Right lobe of liver (tissue), 6 donors: Measurements from ENCODE around the gene FBXO36. TPM values are rescaled to one million over a fixed set of nuclear protein-coding genes. Genes with fewer than 3 reads are reported as not detected.

Experiments
- ATAC-seq, 4 donors: fragments of 200-7000 bp; cut with Tn5 transposase; one replicate each; pipeline ENCODE4 v1.9.1; 2020; ENCODE audit warnings: mild to moderate bottlenecking in 4 of 4, moderate library complexity in 4 of 4
- DNase-seq, 3 donors: peaks; one replicate each; pipeline ENCODE4 v3.0.0-alpha.2; 2020
- H3K27ac ChIP-seq, 3 donors: fragments of 200-600 bp; one replicate each; pipeline ENCODE4 v1.8.0; 2022
- H3K27me3 ChIP-seq, 2 donors: fragments of 200-600 bp; one replicate each; pipeline ENCODE4 v1.8.0; 2022
- H3K36me3 ChIP-seq, 4 donors: fragments of 200-600 bp; sonication (generic) in 1 of 4; one replicate each; pipeline versions ENCODE4 v1.5.1 to v1.8.0; 2017 to 2022; ENCODE audit warnings: control low read depth in 1 of 4
- H3K4me1 ChIP-seq, 4 donors: fragments of 200-600 bp; sonication (generic) in 1 of 4; one replicate each; pipeline versions ENCODE4 v1.5.1 to v1.8.0; 2017 to 2022; ENCODE audit warnings: control low read depth in 1 of 4
- H3K4me3 ChIP-seq, 3 donors: fragments of 200-600 bp; one replicate each; pipeline ENCODE4 v1.8.0; 2022
- H3K9me3 ChIP-seq, 4 donors: fragments of 200-600 bp; sonication (generic) in 1 of 4; one replicate each; pipeline versions ENCODE4 v1.5.1 to v1.8.0; 2017 to 2022; ENCODE audit warnings: control low read depth in 1 of 4
- POLR2A ChIP-seq: fragments of 450-650 bp; IDR thresholded peaks from one replicate; pipeline ENCODE4 v1.6.1; 2017; ENCODE audit warnings: antibody characterized with exemption, mild to moderate bottlenecking
- WGBS: methylation state at CpG from one replicate; pipeline ENCODE4 v1.1.6; 2018; ENCODE audit warnings: low coverage, low lambda C conversion rate; ENCODE audit not compliant: insufficient coverage; ENCODE audit errors: missing lambda C conversion rate; 5-methylcytosine and 5-hydroxymethylcytosine counted together
- intact Hi-C, 2 donors: fragments of 100-400 bp; cut with DNase I; formaldehyde crosslinking; loops; one replicate each; pipeline versions ENCODE4 v1.11.2 to v1.14.1; 2022
- total RNA-seq, 6 experiments: library from RNA; depleted of rRNA in 2 of 6; stranded (reverse); fragments of >200 nt in 2 of 6; fragmentation: NEBNext Ultra II Directional in 3 of 6; extraction: Animal tissue kit (Norgen Biotek cat#: 25700) in 3 of 6; gene quantifications; one replicate each; pipeline versions ENCODE4 v1.1.0 to v1.2.4, GENCODE V29; 2016 to 2023
- TF ChIP-seq, protein P1 (sequence below), 4 donors: fragments of 200-600 bp in 3 of 4; fragments of 450-650 bp in 1 of 4; IDR thresholded peaks; one replicate each; pipeline versions ENCODE4 v1.5.1 to v1.8.0; 2016 to 2022; ENCODE audit warnings: antibody characterized with exemption in 4 of 4, mild to moderate bottlenecking in 2 of 4
- donor health status: DM: no; HTN: yes; CAD: no.
- donor health status: DM: no; HTN: no; CAD: no.
- donor health status: DM: no; HTN: no; CAD: no.
- donor health status: DM: no; HTN: yes; CAD: no.
- donor health status: DM: no; HTN: yes; CAD: no.

The FBXO36 gene
- total RNA-seq, 6 experiments from 2014 or later, result 0.49 to 1.2 (median 0.72) TPM

DNA sequence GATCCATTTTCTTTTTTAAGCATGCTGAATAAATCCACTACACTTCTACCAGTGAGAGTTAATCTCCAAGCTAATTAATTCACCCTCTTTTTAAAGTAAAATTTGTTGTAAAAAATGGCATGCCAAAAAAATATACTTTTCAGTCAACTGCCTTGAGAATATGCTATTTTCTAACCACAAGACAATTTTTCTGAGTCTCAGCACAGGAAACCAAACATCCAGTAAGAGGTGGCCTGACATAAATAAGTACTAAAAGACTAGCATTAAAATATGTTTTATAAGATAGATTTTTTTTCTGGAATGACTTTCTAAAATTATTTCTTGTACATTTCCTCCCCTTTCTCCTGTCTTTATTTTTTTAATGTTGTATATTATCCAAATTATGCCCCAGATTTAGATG lies 2.9 kb downstream of the FBXO36 start:
- DNase-seq, result no peak
- no peak overlapping the region for H3K27ac ChIP-seq
- intact Hi-C loops, result loop anchor here in 1 of 2 donors (10.0 kb wide), 1 partner anchor 120 kb away; no protein-coding TSS in a partner anchor
- H3K4me3 ChIP-seq, result no peak overlapping the region
- no peak for TF ChIP-seq POLR2A
- TF ChIP-seq, protein P1, sequence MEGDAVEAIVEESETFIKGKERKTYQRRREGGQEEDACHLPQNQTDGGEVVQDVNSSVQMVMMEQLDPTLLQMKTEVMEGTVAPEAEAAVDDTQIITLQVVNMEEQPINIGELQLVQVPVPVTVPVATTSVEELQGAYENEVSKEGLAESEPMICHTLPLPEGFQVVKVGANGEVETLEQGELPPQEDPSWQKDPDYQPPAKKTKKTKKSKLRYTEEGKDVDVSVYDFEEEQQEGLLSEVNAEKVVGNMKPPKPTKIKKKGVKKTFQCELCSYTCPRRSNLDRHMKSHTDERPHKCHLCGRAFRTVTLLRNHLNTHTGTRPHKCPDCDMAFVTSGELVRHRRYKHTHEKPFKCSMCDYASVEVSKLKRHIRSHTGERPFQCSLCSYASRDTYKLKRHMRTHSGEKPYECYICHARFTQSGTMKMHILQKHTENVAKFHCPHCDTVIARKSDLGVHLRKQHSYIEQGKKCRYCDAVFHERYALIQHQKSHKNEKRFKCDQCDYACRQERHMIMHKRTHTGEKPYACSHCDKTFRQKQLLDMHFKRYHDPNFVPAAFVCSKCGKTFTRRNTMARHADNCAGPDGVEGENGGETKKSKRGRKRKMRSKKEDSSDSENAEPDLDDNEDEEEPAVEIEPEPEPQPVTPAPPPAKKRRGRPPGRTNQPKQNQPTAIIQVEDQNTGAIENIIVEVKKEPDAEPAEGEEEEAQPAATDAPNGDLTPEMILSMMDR (IDR thresholded peaks at IDR 0.05), result no peak
- peaks cover 0 to 7% (median 3%) of the 10 kb centered on the region in 4 donors for H3K4me1 ChIP-seq
- H3K9me3 ChIP-seq, result no peaks in the 10 kb centered on the region
- ATAC-seq, result no peak
- no peaks in the 10 kb centered on the region for H3K27me3 ChIP-seq
- no peaks in the 10 kb centered on the region for H3K36me3 ChIP-seq

DNA sequence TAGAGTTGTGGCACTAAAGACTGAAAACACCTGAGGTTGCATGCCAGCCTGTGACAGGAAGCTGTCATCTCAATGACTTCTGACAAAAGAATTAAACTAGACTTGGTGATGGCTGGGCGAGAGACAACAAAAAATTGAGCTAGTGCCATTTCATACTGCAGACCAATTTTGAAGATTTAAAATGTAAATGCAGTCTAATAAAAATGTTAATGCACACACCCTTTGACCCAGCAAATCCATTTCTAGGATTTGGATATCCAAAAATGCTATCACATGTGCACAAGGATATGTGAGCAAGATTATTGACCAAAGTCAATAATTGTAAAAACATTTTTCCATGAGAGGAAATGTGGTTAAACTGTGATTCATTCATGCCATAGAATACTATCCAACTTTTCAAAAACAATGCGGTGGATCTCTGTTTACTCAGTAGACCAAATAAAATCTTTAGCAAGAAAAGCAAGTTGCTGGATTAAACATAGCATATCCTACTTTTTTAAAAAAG lies 5.6 kb downstream of the FBXO36 start:
- WGBS, result 66% methylated on average over 2 of the region's 2 CpGs
- no peak for ATAC-seq
- intact Hi-C loops, result loop anchor here in 1 of 2 donors (10.0 kb wide), 1 partner anchor 123 kb away; no protein-coding TSS in a partner anchor

DNA sequence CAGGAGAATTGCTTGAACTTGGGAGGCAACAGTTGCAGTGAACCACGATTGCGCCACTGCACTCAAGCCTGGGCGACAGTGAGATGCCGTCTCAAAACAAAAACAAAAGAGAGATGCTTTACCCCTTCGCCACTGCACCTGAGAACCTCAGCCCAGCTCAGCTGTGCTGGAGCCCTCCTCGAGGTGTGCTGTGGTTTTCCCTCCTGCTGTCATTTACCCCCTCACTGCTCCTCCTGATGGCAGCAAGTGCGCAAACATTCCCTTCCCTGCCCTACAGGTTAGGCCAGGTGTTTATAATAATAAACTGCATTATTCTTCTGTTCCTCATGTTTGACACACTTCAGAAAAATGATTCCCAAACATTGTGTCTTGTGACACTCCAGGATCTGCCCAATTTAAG lies 8.4 kb downstream of the FBXO36 start:
- TF ChIP-seq POLR2A, result no peak
- TF ChIP-seq, protein P1 (IDR thresholded peaks at IDR 0.05), result no peak
- Histone ChIP-seq H3K9me3 (no peaks in the 10 kb centered on the region), H3K4me3 (no peak overlapping the region), H3K27me3 (no peaks in the 10 kb centered on the region), H3K4me1 (no peaks in the 10 kb centered on the region), H3K27ac (no peak overlapping the region), H3K36me3 (no peaks in the 10 kb centered on the region)
- 76% methylated on average over 5 of the region's 7 CpGs for WGBS
- no peak for ATAC-seq
- no peak for DNase-seq
- intact Hi-C loops, result no loop called here

More for the DNA sequence above, 5.6 kb downstream of the FBXO36 start:
- Histone ChIP-seq H3K27ac (no peak overlapping the region), H3K4me1 (peaks cover 0 to 7% (median 2%) of the 10 kb centered on the region in 4 donors), H3K9me3 (no peaks in the 10 kb centered on the region), H3K4me3 (no peak overlapping the region), H3K27me3 (no peaks in the 10 kb centered on the region), H3K36me3 (no peaks in the 10 kb centered on the region)
- no peak for TF ChIP-seq POLR2A
- TF ChIP-seq, protein P1 (IDR thresholded peaks at IDR 0.05), result no peak
- DNase-seq, result no peak

DNA sequence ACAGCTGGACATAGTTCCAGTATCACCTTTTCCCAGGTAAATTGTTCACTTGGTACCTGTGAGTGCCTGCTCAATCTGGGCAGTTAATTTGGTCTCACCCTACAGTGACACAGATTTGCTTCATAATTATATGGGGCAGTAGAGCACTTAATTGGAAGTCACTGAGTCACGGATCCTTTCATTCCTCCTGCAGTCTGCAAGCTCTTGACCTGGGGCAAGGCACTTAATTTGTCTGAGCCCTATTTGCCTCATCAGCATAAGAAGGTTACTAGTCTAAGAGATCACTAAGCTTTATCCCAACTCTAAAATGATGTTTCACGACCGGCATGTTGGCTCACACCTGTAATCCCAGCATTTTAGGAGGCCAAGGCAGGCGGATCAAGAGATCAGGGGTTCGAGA lies 8.9 kb downstream of the FBXO36 start:
- no peak overlapping the region for H3K27ac ChIP-seq
- H3K27me3 ChIP-seq, result no peaks in the 10 kb centered on the region
- H3K9me3 ChIP-seq, result no peaks in the 10 kb centered on the region
- intact Hi-C loops, result no loop called here
- 92% methylated on average over 3 of the region's 5 CpGs for WGBS
- ATAC-seq (no peak), DNase-seq (no peak)
- no peak overlapping the region for H3K4me3 ChIP-seq
- TF ChIP-seq, protein P1 (IDR thresholded peaks at IDR 0.05), result no peak
- no peak for TF ChIP-seq POLR2A
- no peaks in the 10 kb centered on the region for H3K36me3 ChIP-seq
- no peaks in the 10 kb centered on the region for H3K4me1 ChIP-seq

DNA sequence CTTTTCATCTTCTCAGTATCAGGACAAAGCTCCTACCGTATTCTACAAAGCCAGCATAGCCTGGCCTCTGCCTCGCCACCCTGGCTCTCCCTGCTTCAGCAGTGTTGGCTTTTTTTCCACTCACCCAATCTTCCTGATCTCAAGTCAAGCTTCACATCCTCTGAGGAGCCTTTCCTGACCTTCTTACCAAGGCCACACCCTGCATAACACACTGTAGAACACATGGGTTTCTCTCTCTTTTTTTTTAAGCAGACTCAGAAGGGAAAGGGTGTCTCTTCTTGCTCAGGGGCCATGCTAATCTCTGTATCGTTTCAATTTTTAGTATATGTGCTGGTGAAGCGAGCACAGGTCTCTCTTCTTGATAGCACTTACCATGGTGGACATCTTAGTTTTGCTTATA lies 15.2 kb downstream of the FBXO36 start:
- H3K27me3 ChIP-seq, result no peaks in the 10 kb centered on the region
- H3K9me3 ChIP-seq, result no peaks in the 10 kb centered on the region
- 90% methylated on average over 4 of the region's 4 CpGs for WGBS
- ATAC-seq (no peak), DNase-seq (no peak)
- TF ChIP-seq, protein P1 (IDR thresholded peaks at IDR 0.05), result no peak
- no peak for TF ChIP-seq POLR2A
- no peaks in the 10 kb centered on the region for H3K4me1 ChIP-seq
- H3K36me3 ChIP-seq, result no peaks in the 10 kb centered on the region
- no peak overlapping the region for H3K27ac ChIP-seq
- no peak overlapping the region for H3K4me3 ChIP-seq
- intact Hi-C loops, result no loop called here
